Hepatocyte (in vitro differentiated cells): ENCODE measurements around the gene NKX2-1. TPM values are rescaled to one million over a fixed set of nuclear protein-coding genes. Genes with fewer than 3 reads are reported as not detected.
A peak's percentile ranks its signal among the peaks of the same experiment; 100 is the strongest.

Source experiments
- DNase-seq: peaks from one replicate; pipeline ENCODE4 v3.0.0-alpha.2; 2016; ENCODE audit warnings: low spot score
- H2AFZ ChIP-seq: fragments of 200-600 bp; sonication (generic); 2 replicates; pipeline ENCODE4 v1.6.0; 2016; ENCODE audit warnings: antibody characterized with exemption, mild to moderate bottlenecking
- H3K27ac ChIP-seq: fragments of 200-600 bp; sonication (generic); 2 replicates; pipeline ENCODE4 v1.5.1; 2016; ENCODE audit warnings: mild to moderate bottlenecking
- H3K27me3 ChIP-seq: fragments of 200-600 bp; sonication (generic); 2 replicates; pipeline ENCODE4 v1.6.1; 2016
- H3K36me3 ChIP-seq: fragments of 200-600 bp; sonication (generic); replicated peaks from 2 replicates; pipeline ENCODE4 v1.5.1; 2016; ENCODE audit warnings: low read depth; ENCODE audit not compliant: insufficient read depth
- H3K4me1 ChIP-seq: fragments of 200-600 bp; sonication (generic); 2 replicates; pipeline ENCODE4 v1.5.1; 2016; ENCODE audit warnings: mild to moderate bottlenecking, moderate library complexity; ENCODE audit not compliant: insufficient read depth
- H3K4me2 ChIP-seq: fragments of 200-600 bp; sonication (generic); 2 replicates; pipeline ENCODE4 v1.6.0; 2016
- H3K4me3 ChIP-seq: fragments of 200-600 bp; sonication (generic); 2 replicates; pipeline ENCODE4 v1.5.1; 2016; ENCODE audit warnings: mild to moderate bottlenecking
- H3K79me2 ChIP-seq: fragments of 200-600 bp; sonication (generic); 2 replicates; pipeline ENCODE4 v1.6.0; 2017; ENCODE audit warnings: mild to moderate bottlenecking
- H3K9me2 ChIP-seq: fragments of 200-600 bp; sonication (generic); replicated peaks from 2 replicates; pipeline ENCODE4 v1.6.0; 2017; ENCODE audit warnings: mild to moderate bottlenecking; ENCODE audit not compliant: insufficient read depth
- H3K9me3 ChIP-seq: fragments of 200-600 bp; sonication (generic); 2 replicates; pipeline ENCODE4 v1.5.1; 2016; ENCODE audit warnings: low read depth, mild to moderate bottlenecking
- H4K20me1 ChIP-seq: fragments of 200-600 bp; sonication (generic); 2 replicates; pipeline ENCODE4 v1.6.0; 2016; ENCODE audit warnings: mild to moderate bottlenecking; ENCODE audit not compliant: insufficient read depth, poor library complexity, severe bottlenecking
- EZH2 ChIP-seq: fragments of 200-600 bp; sonication (generic); IDR thresholded peaks from 2 replicates; pipeline ENCODE4 v1.6.1; 2016; ENCODE audit warnings: antibody characterized with exemption, mild to moderate bottlenecking, borderline replicate concordance
- EZH2phosphoT487 ChIP-seq: fragments of 200-600 bp; sonication (generic); IDR thresholded peaks from one replicate; pipeline ENCODE4 v1.6.1; 2018; ENCODE audit warnings: antibody characterized with exemption, mild to moderate bottlenecking, low read depth, moderate library complexity; ENCODE audit not compliant: unreplicated experiment, severe bottlenecking
- WGBS: methylation state at CpG from one replicate; pipeline ENCODE4 v1.1.6; 2016; ENCODE audit warnings: low lambda C conversion rate; ENCODE audit errors: missing lambda C conversion rate; 5-methylcytosine and 5-hydroxymethylcytosine counted together
- polyA plus RNA-seq: library from polyadenylated mRNA; unstranded; fragments of >200 nt; fragmentation: Nextera tagmentation; extraction: Ambion mirVana; gene quantifications from 2 replicates; pipeline ENCODE4 v1.2.1, GENCODE V29; 2016
- total RNA-seq: library from RNA; depleted of rRNA; stranded (reverse); fragments of >200 nt; gene quantifications from 2 replicates; pipeline ENCODE4 v1.2.3, GENCODE V29; 2014
- TF ChIP-seq, protein P1 (sequence below): fragments of 200-600 bp; sonication (generic); IDR thresholded peaks from 2 replicates; pipeline ENCODE4 v1.5.1; 2016; ENCODE audit warnings: antibody characterized with exemption, mild to moderate bottlenecking; ENCODE audit not compliant: poor library complexity

NKX2-1 gene
- total and polyA plus RNA-seq, 2 experiments from 2014 or later: 2.2 to 2.7 TPM

- Histone ChIP-seq H3K79me2 (no peaks in the 10 kb centered on the region), H3K4me3 (no peak overlapping the region), H3K27ac (no peak overlapping the region), H3K4me1 (no peaks in the 10 kb centered on the region), H4K20me1 (no peaks in the 10 kb centered on the region), H3K9me3 (no peaks in the 10 kb centered on the region), H3K27me3 (peaks cover 98% of the 10 kb centered on the region), H3K36me3 (no peaks in the 10 kb centered on the region), H2AFZ (no peak overlapping the region), H3K9me2 (no peaks in the 10 kb centered on the region), H3K4me2 (no peak overlapping the region)
- 30% methylated on average over 7 of the region's 7 CpGs for WGBS
- DNase-seq: no peak
- TF ChIP-seq, protein P1, sequence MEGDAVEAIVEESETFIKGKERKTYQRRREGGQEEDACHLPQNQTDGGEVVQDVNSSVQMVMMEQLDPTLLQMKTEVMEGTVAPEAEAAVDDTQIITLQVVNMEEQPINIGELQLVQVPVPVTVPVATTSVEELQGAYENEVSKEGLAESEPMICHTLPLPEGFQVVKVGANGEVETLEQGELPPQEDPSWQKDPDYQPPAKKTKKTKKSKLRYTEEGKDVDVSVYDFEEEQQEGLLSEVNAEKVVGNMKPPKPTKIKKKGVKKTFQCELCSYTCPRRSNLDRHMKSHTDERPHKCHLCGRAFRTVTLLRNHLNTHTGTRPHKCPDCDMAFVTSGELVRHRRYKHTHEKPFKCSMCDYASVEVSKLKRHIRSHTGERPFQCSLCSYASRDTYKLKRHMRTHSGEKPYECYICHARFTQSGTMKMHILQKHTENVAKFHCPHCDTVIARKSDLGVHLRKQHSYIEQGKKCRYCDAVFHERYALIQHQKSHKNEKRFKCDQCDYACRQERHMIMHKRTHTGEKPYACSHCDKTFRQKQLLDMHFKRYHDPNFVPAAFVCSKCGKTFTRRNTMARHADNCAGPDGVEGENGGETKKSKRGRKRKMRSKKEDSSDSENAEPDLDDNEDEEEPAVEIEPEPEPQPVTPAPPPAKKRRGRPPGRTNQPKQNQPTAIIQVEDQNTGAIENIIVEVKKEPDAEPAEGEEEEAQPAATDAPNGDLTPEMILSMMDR: no peak
- TF ChIP-seq EZH2: no peak
- TF ChIP-seq EZH2phosphoT487: no peak
These were observed 7.9 kb downstream of the NKX2-1 start for GRCh38 chr14:36511981-36512584.

- Histone ChIP-seq H2AFZ (no peak overlapping the region), H3K4me3 (no peak overlapping the region), H4K20me1 (no peaks in the 10 kb centered on the region), H3K9me2 (no peaks in the 10 kb centered on the region), H3K27ac (no peak overlapping the region), H3K36me3 (no peaks in the 10 kb centered on the region), H3K79me2 (no peaks in the 10 kb centered on the region), H3K4me1 (no peaks in the 10 kb centered on the region), H3K9me3 (no peaks in the 10 kb centered on the region), H3K27me3 (peaks cover 98% of the 10 kb centered on the region), H3K4me2 (no peak overlapping the region)
- WGBS: 30% methylated on average over 6 of the region's 6 CpGs
- no peak for DNase-seq
- TF ChIP-seq EZH2phosphoT487 (no peak), EZH2 (no peak)
- TF ChIP-seq, protein P1: no peak
These were observed 9.2 kb downstream of the NKX2-1 start for GRCh38 chr14:36510874-36511273.

DNA sequence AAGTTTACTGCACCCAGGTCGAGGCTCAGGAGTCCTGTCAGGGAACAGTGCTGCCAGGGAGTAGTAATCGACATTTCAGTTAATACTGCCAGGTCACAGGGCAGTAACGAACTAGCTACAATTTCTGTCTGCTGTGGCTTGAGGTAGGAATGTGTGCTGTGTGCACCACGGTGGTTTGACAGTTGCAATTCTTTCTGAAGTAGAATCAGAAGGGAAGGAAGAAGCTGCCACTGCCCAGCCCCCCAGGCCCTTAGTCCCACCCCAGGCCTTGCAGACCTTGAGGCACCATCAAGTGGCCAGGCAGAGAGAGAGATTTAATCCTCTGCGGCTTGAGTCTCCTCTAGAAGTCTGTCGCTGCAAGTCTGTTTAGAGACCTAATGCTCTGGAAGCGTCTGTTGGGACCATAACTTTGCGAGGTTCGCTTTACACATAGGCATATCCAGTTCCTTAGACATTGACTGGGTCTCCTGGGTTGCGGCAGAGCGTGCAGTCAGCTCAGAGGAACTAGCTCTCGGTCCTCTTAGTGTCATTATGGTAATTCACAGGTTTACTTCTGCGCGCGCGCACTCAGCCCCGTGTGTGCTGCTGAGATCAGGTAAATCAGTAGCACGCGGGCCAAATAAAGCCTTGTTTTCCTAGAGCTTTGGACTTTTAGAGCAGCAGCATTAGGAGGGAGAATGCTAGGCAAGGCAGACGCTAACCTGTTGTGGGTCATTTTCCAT lies 9.8 kb downstream of the NKX2-1 start:
- H3K27me3 ChIP-seq: peaks cover 98% of the 10 kb centered on the region

More for the DNA sequence above, 9.8 kb downstream of the NKX2-1 start:
- no peaks in the 10 kb centered on the region for H3K4me1 ChIP-seq
- H3K4me3 ChIP-seq: no peak overlapping the region
- H4K20me1 ChIP-seq: no peaks in the 10 kb centered on the region
- H2AFZ ChIP-seq: no peak overlapping the region
- H3K9me2 ChIP-seq: no peaks in the 10 kb centered on the region
- no peaks in the 10 kb centered on the region for H3K79me2 ChIP-seq
- no peak overlapping the region for H3K27ac ChIP-seq
- H3K36me3 ChIP-seq: no peaks in the 10 kb centered on the region
- DNase-seq: peak; percentile 41
- no peak overlapping the region for H3K4me2 ChIP-seq
- no peaks in the 10 kb centered on the region for H3K9me3 ChIP-seq
- TF ChIP-seq, protein P1: no peak
- TF ChIP-seq EZH2phosphoT487 (no peak), EZH2 (no peak)
- 4% methylated on average over 20 of the region's 20 CpGs for WGBS
